HG03045 (cell line): Measurements from ENCODE around the gene ESPL1.
A peak's percentile ranks its signal among the peaks of the same experiment; 100 is the strongest.

Experiments used
- ATAC-seq: cut with Tn5 transposase; IDR thresholded peaks from one replicate; pipeline ENCODE4 v1.9.1; 2021; ENCODE audit warnings: mild to moderate bottlenecking, moderate library complexity; ENCODE audit not compliant: unreplicated experiment

Gene ESPL1

DNA sequence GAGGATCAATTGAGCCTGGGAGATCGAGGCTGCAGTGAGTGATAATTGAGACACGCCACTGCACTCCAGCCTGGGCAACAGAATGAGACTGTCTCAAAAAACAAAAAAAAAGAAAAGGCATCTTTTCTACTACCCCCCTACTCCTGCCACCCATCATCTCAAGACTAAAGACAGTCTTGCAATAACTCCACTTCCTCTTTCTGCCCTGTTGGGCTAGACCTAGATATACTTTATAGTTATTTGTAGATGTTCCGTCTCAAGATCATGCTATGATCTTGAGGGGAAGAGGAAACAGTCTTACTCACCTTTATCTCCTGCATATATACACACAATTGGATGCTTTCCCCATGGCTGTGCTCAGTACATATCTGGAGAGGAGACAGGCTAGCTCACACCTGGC lies 12.1 kb upstream of the ESPL1 start:
- ATAC-seq, result no peak

DNA sequence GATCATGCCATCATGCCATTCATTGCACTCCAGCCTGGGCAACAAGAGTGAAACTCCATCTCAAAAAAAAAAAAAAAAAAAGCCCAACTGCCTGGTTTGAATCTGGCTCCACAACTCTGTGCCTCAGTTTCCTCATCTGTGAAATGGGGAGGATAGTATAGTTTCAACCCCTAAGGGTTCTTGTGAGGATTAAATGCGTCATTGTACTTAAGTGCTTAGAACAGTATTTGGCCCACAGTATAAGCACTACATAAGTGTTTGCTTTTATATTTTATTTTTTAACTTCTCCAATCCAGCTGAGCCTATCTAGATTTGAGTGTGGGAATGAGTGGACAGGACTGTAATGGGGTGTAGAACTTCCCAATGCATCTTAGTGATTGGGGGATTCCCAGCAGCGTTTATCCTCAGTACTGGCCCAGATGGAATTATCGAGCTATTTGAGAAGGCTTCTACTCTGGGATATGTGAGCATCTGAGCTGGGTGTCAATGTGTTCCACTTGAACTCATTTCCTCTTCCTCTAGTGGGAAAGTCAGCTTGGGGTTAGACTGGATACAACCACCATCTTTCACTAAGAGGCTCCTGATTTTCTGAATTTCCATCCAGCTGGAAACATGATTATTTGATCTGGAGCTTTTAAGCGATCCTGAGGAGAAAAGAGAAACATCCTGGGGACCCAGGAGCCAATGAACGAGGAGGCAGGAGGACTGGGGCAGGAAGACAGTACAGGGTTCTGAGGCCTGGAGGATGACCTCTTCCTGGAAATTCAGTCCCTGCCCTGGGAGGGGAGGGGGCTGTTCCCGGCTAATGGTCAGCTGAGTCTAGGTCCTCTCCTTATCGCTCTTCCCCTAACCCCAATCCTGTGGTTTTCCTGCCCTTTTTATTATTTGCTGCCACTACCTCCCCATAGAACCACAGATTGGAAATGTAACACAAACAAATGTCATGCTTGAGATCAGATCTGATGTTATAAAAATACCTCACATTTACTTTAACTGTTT lies 9.3 kb upstream of the ESPL1 start:
- ATAC-seq, result no peak

- ATAC-seq, result no peak
Measured at GRCh38 chr12:53259891-53260290, 8.2 kb upstream of the ESPL1 start.

GRCh38 chr12:53265783-53266182 lies 2.3 kb upstream of the ESPL1 start:
- ATAC-seq, result no peak

DNA sequence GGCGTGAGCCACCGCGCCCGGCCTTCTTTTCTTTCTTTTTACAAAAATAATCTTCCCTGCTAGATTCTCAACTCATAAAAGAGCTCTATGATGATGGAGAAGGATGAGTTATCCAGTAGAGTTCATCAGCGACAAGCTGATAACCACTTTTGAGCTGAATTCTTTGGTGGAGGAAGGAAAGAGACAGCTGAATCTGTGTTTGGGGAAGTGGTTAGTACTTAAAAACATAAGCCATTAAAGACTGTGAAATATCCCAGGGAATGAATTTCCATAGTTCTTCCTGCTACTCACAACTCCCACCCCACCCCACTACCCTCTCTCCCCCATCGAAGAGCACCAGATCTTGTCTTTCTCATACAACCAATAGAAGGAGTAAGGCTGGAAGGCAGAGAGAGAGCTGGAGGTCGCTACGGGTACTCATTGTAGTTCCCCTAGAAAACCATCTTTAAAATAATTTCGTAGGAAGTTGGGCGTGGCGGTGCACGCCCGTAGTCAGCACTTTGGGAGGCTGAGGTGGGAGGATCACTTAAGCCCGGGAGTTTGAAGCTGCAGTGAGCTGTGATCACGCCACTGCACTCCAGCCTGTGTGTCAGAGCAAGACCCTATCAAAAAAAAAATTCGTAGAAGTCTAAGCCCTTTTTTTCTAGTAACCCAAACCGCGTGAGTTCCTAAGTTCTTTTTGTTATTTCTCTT lies 647 bp upstream of the ESPL1 start:
- ATAC-seq, result no peak

- ATAC-seq, result no peak
Measured at GRCh38 chr12:53268630-53269562, 797 bp downstream of the ESPL1 start.

GRCh38 chr12:53274445-53274844 lies 6.3 kb downstream of the ESPL1 start:
- no peak for ATAC-seq

- no peak for ATAC-seq
Measured at GRCh38 chr12:53276511-53276910, 8.4 kb downstream of the ESPL1 start.

DNA sequence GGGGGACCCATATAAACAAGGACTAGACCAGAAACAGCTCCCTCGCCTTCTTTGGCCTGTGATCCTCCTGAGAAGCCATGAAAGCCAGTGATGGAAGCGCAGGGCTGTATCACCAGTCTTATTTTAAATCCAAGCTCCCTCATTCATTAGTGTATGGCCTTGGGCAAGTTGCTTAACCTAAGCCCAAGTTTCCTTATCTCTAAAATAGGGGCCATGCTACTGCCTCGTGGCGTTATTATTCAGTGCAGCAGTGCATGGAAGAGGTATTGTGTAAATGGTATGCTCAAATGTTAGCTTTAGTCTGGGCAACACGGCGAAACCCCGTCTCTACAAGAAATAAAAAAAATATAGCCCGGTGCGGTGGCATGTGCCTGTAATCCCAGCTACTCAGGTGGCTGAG lies 9.9 kb downstream of the ESPL1 start:
- no peak for ATAC-seq

DNA sequence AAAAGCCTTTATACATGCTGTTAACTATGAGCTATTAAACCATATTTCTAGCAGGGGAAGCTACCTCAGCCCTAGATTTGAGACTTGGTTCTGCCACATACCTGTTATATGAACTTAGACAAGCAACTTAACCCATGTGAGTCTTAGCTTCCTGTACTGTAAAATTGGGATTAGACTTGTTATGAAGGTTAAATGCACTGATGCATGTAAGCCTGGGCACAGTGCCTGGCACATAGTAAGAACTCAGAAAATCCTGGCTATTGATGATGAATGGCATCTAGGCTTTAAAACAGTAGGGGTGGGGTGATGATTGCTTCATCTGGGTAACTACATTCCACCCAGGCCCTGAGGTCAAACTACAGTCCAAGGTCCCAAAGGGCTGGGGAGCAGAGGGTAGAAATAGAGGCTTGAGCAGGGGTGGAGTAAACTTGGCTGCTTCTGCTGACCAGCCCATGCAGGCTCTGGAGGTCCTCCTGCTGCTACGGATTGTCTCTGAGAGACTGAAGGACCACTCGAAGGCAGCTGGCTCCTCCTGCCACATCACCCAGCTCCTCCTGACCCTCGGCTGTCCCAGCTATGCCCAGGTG lies 11.3 kb downstream of the ESPL1 start:
- ATAC-seq, result no peak

DNA sequence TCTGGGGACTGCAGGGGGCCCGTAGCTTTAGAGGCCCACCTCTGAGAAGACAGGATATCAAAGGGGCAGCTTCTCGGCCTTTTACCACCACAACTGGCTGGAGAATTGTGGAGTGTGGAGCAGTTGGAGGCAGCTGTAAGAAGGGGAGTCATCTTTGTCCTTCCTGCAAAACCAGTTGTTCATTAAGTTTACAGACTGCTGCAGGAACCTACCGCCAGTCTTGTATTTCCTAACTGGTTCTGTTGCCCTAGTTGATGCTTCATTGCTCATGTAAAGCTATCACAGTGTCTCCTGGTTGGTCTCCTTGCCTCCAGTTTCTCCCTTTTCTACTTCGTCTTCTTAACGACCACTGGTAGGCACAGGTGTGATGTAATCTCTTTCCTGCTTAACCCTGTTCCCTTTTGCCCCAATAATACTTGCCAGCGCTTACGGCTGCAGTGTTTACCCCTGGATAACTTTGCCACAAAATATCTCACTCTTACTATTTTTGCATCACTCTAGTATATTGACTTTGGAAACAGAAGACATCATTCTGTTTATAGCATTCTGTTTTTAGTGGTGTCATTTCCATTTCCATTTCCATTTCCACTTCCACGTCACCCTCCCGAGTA lies 11.9 kb downstream of the ESPL1 start:
- ATAC-seq, result no peak

- no peak for ATAC-seq
Measured at GRCh38 chr12:53286448-53286847, 18.3 kb downstream of the ESPL1 start.

DNA sequence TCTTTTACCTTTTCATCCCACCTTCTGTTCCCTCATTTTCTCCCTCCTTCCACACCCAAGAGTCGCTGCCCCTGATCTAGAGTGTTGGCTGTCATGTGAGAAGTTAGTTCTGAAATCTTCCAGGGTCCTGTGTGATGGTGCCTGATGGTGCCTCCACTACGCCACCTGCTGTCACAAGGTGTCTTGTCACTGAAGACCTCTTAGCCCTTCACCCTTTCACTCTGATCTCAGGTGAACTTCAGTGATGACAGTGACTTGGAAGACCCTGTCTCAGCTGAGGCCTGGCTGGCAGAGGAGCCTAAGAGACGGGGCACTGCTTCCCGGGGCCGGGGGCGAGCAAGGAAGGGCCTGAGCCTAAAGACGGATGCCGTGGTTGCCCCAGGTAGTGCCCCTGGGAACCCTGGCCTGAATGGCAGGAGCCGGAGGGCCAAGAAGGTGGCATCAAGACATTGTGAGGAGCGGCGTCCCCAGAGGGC lies 19.7 kb downstream of the ESPL1 start:
- peak; percentile 49 for ATAC-seq

DNA sequence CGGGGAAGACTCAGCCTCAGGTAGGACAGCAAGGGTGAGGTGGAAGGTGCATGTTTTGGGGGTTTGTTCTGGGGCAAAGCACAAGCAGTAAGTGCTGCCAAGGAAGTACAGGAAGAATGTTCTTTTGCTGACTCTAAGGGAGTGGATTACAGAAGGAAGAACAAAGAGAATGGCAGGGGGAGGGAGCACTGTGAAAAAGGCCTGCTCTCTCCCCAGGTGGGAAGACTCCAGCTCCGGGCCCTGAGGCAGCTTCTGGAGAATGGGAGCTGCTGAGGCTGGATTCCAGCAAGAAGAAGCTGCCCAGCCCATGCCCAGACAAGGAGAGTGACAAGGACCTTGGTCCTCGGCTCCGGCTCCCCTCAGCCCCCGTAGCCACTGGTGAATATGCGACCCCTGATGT lies 20.2 kb downstream of the ESPL1 start:
- no peak for ATAC-seq

DNA sequence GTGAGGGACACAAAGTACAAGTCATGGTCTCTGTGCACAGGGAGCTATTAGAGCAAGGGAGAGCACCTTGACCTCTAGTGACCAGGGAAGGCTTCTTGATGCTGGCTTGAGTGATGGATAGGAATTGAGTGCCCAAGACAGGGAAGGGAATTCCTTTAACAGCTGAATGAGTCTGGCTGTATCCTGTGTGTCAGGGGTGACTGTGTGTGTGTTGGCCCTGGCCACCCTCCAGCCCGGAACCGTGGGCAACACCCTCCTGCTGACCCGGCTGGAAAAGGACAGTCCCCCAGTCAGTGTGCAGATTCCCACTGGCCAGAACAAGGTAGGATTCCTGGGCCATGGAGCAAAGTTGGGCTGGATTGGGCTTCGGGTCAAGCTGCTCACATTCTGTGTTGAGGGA lies 21.8 kb downstream of the ESPL1 start:
- no peak for ATAC-seq

DNA sequence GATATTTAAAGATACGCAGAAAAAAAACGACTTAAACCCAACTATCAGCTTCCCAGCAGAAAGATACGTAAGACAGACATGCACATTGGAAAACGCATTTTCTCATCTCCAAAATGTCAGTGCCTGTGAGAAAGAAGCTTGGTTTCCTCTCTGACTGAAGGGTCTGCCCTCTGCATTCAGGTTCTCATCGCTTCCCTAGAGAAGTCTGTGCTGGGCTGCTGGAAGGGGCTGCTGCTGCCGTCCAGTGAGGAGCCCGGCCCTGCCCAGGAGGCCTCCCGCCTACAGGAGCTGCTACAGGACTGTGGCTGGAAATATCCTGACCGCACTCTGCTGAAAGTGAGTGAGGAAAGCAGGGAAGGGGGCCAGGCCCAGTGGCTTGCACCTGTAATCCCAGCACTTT lies 22.6 kb downstream of the ESPL1 start:
- ATAC-seq, result no peak

DNA sequence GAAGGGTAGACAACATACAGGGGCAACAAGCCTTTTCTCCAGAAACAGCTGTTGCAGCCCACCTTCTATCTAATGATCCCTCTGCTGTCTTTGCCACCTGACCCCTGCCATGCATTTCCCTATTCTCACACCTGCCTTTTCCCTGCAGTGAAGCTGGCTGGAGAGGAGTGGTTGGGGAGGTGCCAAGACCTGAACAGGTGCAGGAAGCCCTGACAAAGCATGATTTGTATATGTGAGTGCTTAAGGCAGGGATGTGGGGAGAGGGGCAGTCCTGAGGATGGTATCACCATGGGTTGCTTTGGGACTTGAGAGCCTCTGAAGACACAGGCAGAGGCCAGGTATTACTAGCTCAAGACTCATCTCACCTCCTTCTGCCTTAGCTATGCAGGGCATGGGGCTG lies 24.3 kb downstream of the ESPL1 start:
- ATAC-seq, result no peak

DNA sequence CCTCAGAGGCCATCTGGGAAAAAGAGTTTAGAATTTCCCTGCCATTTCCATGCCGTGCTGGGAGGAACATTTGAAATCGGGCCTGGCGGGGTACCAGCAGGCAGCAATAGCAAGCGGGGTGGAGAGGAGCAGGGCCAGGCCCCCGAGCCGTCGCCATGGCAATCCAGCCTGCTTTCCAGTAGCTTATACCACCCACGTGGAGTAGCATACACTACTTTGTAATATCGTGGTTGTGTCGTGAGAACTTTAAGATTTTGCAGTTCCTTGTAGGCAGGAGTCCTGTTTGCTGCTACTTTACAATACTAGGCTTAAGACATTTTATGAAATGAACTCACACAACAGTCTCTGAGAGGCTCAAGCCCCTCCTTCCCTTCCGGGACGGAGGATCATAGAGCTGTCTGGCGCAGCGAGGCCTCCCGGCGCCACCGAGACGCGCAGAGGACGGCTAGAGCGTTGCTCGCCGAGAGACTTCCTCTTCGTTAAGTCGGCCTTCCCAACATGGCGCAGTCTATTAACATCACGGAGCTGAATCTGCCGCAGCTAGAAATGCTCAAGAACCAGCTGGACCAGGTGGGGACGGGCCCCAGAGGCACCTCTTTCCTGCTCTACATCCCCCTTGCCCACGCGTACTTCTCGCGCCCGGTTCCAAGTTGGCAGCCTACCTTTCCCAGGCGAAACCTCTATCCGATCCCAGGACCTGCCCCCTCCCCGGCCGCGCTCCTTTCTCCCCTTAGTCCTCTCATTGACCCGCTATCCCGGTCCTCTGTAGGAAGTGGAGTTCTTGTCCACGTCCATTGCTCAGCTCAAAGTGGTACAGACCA lies 27.2 kb downstream of the ESPL1 start, which contains the start of gene PFDN5:
PFDN5 (plus strand) TSS at position 473 of the 821 bp plus-strand sequence; CDS start at position 499, 26 bp downstream.
- ATAC-seq, result peak; percentile 83

- no peak for ATAC-seq
Measured at GRCh38 chr12:53295891-53296219, 27.8 kb downstream of the ESPL1 start.
